HepG2 (cell line): Measurements from ENCODE around the gene SPRED2. TPM values are rescaled to one million over a fixed set of nuclear protein-coding genes. Genes with fewer than 3 reads are reported as not detected.

Source experiments
- CSRNP1 ChIP-seq: sonication (generic); formaldehyde crosslinking; IDR thresholded peaks from 2 replicates; pipeline ENCODE4 v1.8.1; 2023; ENCODE audit warnings: mild to moderate bottlenecking, missing genetic modification reagents
- GMEB1 ChIP-seq: sonication (generic); formaldehyde crosslinking; IDR thresholded peaks from 2 replicates; pipeline ENCODE4 v1.5.1; 2020; ENCODE audit warnings: missing genetic modification reagents, mild to moderate bottlenecking, borderline replicate concordance
- HMGA1 ChIP-seq: sonication (generic); formaldehyde crosslinking; conservative IDR thresholded peaks from 2 replicates; pipeline ENCODE4 v1.4.0; 2020; ENCODE audit warnings: missing genetic modification reagents
- HNF4G ChIP-seq, 2 experiments: sonication (generic) in 1 of 2; formaldehyde crosslinking in 1 of 2; IDR thresholded peaks; 2 replicates each; pipeline versions ENCODE4 v1.4.0 to v1.6.1; 2011 to 2020; ENCODE audit warnings: borderline replicate concordance in 2 of 2, low read depth in 2 of 2, mild to moderate bottlenecking in 2 of 2, low read length in 1 of 2, missing genetic modification reagents in 1 of 2, moderate library complexity in 1 of 2
- MTF1 ChIP-seq: sonication (generic); formaldehyde crosslinking; IDR thresholded peaks from 2 replicates; pipeline ENCODE4 v1.5.0; 2020; ENCODE audit warnings: missing genetic modification reagents
- MYNN ChIP-seq: sonication (generic); formaldehyde crosslinking; IDR thresholded peaks from 2 replicates; pipeline ENCODE4 v1.4.0; 2020; ENCODE audit warnings: mild to moderate bottlenecking, low read depth, missing genetic modification reagents
- NAIF1 ChIP-seq: sonication (generic); formaldehyde crosslinking; IDR thresholded peaks from 2 replicates; pipeline ENCODE4 v1.5.0; 2020; ENCODE audit warnings: mild to moderate bottlenecking, missing genetic modification reagents, borderline replicate concordance
- PHB2 ChIP-seq: fragments of 450-650 bp; IDR thresholded peaks from 2 replicates; pipeline ENCODE4 v1.6.1; 2018; ENCODE audit not compliant: partially characterized antibody
- POLR2AphosphoS5 ChIP-seq: IDR thresholded peaks from 2 replicates; pipeline ENCODE4 v1.6.1; 2012; ENCODE audit warnings: low read depth, low read length
- SIN3A ChIP-seq: IDR thresholded peaks from 2 replicates; pipeline ENCODE4 v1.6.1; 2011; ENCODE audit warnings: low read depth, mild to moderate bottlenecking, control low read depth, low read length, borderline replicate concordance
- TGIF2 ChIP-seq: IDR thresholded peaks from 2 replicates; pipeline ENCODE4 v1.6.1; 2016; ENCODE audit warnings: control low read depth, missing compliant biosample characterization
- ZFP36L2 ChIP-seq: sonication (generic); formaldehyde crosslinking; IDR thresholded peaks from 2 replicates; pipeline ENCODE4 v1.4.0; 2020; ENCODE audit warnings: missing genetic modification reagents
- ZMAT3 ChIP-seq: sonication (generic); formaldehyde crosslinking; conservative IDR thresholded peaks from 2 replicates; pipeline ENCODE4 v1.7.0; 2021; ENCODE audit warnings: missing genetic modification reagents
- ZNF101 ChIP-seq: sonication (generic); formaldehyde crosslinking; IDR thresholded peaks from 2 replicates; pipeline ENCODE4 v1.4.0; 2020; ENCODE audit warnings: mild to moderate bottlenecking, low read depth, missing genetic modification reagents, borderline replicate concordance
- ZNF274 ChIP-seq: sonication (generic); formaldehyde crosslinking; IDR thresholded peaks from 2 replicates; pipeline ENCODE4 v1.5.1; 2020; ENCODE audit warnings: mild to moderate bottlenecking, missing genetic modification reagents
- ZNF720 ChIP-seq: sonication (generic); formaldehyde crosslinking; IDR thresholded peaks from 2 replicates; pipeline ENCODE4 v1.4.0; 2020; ENCODE audit warnings: missing genetic modification reagents
- ZNF883 ChIP-seq: sonication (generic); formaldehyde crosslinking; IDR thresholded peaks from 2 replicates; pipeline ENCODE4 v1.5.1; 2020; ENCODE audit warnings: mild to moderate bottlenecking, missing genetic modification reagents; ENCODE audit errors: not compliant biosample characterization
- polyA plus RNA-seq, 8 experiments: library from polyadenylated mRNA; depleted of rRNA in 3 of 8; stranded (reverse) in 7 of 8; unstranded in 1 of 8; fragments of >200 nt; fragmentation: Illumina TruSeq in 4 of 8; extraction: Trizol in 4 of 8; gene quantifications; 2 replicates each; pipeline versions ENCODE4 v1.2.1 to v1.2.3, GENCODE V29; 2011 to 2016; ENCODE audit warnings: low read depth in 4 of 8, missing spikeins in 1 of 8, mixed read lengths in 1 of 8; ENCODE audit not compliant: insufficient read depth in 1 of 8
- total RNA-seq, 5 experiments: library from RNA; depleted of rRNA; stranded (reverse); fragments of >200 nt; fragmentation: Illumina TruSeq; extraction: Trizol; gene quantifications; 2 replicates each; pipeline ENCODE4 v1.2.3, GENCODE V29; 2016; ENCODE audit warnings: low read depth in 1 of 5
- TF ChIP-seq, protein P1 (sequence below): sonication (generic); formaldehyde crosslinking; IDR thresholded peaks from 2 replicates; pipeline ENCODE4 v1.8.1; 2023; ENCODE audit warnings: missing genetic modification reagents, inconsistent platforms, borderline replicate concordance
- TF ChIP-seq, protein P2 (sequence below): conservative IDR thresholded peaks from 2 replicates; pipeline ENCODE4 v1.6.1; 2018; ENCODE audit warnings: missing genetic modification reagents
- TF ChIP-seq, protein P3 (sequence below): sonication (generic); formaldehyde crosslinking; IDR thresholded peaks from 2 replicates; pipeline ENCODE4 v1.5.1; 2020; ENCODE audit warnings: mild to moderate bottlenecking, missing genetic modification reagents, moderate library complexity

SPRED2 gene
- total and polyA plus RNA-seq, 2 of the 13 experiments (the other 11 are each of a cell fraction or from before 2014, with no cell fraction given), result 13.0 to 37.0 TPM

DNA sequence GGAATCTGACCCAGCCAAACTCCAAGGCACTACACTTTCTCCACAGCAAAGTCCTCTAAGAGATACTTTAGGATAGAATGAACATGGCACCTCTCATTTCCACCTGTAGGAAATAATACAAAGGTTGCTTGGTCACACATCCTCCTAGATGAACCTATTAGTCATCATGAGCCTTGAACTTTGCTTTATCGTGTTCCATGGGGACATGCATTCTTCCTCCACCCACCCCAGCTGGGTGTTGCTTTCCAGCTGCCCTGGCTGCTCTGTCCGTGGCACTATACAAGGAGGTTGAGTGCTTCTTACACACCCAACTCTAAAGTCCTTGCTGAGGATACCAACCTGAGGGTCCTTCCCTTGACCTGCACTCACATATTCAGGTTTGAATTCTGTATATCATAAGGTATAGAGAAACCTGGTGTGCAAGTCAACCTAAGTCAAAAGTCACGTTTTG, 52.7 kb downstream of the SPRED2 start (continued):
- TF ChIP-seq ZNF274 (CRISPR knock-in tag), result no peak
- TF ChIP-seq NAIF1 (CRISPR knock-in tag), result no peak
- no peak for TF ChIP-seq ZMAT3 (CRISPR knock-in tag)
- TF ChIP-seq SIN3A, result no peak
- TF ChIP-seq GMEB1 (CRISPR knock-in tag), result no peak
- TF ChIP-seq, protein P1, sequence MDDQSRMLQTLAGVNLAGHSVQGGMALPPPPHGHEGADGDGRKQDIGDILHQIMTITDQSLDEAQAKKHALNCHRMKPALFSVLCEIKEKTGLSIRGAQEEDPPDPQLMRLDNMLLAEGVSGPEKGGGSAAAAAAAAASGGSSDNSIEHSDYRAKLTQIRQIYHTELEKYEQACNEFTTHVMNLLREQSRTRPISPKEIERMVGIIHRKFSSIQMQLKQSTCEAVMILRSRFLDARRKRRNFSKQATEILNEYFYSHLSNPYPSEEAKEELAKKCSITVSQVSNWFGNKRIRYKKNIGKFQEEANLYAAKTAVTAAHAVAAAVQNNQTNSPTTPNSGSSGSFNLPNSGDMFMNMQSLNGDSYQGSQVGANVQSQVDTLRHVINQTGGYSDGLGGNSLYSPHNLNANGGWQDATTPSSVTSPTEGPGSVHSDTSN (CRISPR knock-in tag), result no peak
- TF ChIP-seq PHB2, result no peak
- no peak for TF ChIP-seq TGIF2 (CRISPR knock-in tag)
- TF ChIP-seq ZNF720 (CRISPR knock-in tag), result no peak
- peak; percentile 78 for TF ChIP-seq HNF4G (IDR thresholded peaks at IDR 0.05; ENCODE audit: borderline replicate concordance, low read depth, low read length)
- TF ChIP-seq HNF4G (CRISPR knock-in tag; IDR thresholded peaks at IDR 0.05; ENCODE audit: borderline replicate concordance, low read depth), result peak; percentile 80; the same call in 1 of the 2 replicates
- TF ChIP-seq, protein P2, sequence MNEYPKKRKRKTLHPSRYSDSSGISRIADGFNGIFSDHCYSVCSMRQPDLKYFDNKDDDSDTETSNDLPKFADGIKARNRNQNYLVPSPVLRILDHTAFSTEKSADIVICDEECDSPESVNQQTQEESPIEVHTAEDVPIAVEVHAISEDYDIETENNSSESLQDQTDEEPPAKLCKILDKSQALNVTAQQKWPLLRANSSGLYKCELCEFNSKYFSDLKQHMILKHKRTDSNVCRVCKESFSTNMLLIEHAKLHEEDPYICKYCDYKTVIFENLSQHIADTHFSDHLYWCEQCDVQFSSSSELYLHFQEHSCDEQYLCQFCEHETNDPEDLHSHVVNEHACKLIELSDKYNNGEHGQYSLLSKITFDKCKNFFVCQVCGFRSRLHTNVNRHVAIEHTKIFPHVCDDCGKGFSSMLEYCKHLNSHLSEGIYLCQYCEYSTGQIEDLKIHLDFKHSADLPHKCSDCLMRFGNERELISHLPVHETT (CRISPR knock-in tag), result no peak
- no peak for TF ChIP-seq MTF1 (CRISPR knock-in tag)
- TF ChIP-seq, protein P3, sequence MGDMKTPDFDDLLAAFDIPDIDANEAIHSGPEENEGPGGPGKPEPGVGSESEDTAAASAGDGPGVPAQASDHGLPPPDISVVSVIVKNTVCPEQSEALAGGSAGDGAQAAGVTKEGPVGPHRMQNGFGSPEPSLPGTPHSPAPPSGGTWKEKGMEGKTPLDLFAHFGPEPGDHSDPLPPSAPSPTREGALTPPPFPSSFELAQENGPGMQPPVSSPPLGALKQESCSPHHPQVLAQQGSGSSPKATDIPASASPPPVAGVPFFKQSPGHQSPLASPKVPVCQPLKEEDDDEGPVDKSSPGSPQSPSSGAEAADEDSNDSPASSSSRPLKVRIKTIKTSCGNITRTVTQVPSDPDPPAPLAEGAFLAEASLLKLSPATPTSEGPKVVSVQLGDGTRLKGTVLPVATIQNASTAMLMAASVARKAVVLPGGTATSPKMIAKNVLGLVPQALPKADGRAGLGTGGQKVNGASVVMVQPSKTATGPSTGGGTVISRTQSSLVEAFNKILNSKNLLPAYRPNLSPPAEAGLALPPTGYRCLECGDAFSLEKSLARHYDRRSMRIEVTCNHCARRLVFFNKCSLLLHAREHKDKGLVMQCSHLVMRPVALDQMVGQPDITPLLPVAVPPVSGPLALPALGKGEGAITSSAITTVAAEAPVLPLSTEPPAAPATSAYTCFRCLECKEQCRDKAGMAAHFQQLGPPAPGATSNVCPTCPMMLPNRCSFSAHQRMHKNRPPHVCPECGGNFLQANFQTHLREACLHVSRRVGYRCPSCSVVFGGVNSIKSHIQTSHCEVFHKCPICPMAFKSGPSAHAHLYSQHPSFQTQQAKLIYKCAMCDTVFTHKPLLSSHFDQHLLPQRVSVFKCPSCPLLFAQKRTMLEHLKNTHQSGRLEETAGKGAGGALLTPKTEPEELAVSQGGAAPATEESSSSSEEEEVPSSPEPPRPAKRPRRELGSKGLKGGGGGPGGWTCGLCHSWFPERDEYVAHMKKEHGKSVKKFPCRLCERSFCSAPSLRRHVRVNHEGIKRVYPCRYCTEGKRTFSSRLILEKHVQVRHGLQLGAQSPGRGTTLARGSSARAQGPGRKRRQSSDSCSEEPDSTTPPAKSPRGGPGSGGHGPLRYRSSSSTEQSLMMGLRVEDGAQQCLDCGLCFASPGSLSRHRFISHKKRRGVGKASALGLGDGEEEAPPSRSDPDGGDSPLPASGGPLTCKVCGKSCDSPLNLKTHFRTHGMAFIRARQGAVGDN, result no peak
- TF ChIP-seq CSRNP1, result no peak
- TF ChIP-seq POLR2AphosphoS5, result no peak
- no peak for TF ChIP-seq ZNF883 (CRISPR knock-in tag)
- TF ChIP-seq ZNF101 (CRISPR knock-in tag), result no peak
- no peak for TF ChIP-seq ZFP36L2 (CRISPR knock-in tag)
- no peak for TF ChIP-seq MYNN (CRISPR knock-in tag)
- TF ChIP-seq HMGA1 (CRISPR knock-in tag), result no peak
